ENCODE results near the gene MGAT5B.

Gene MGAT5B

GRCh38 chr17:76868176-76868668 lies at the start of gene MGAT5B:
MGAT5B (plus strand) TSS chr17:76868404; CDS start chr17:76869030, 626 bp downstream.
- TF ChIP-seq CTCF (IDR thresholded peaks at IDR 0.05; ENCODE audit: extremely low read depth, missing control alignments), result peak; percentile 99

GRCh38 chr17:76820039-76820438 lies 48.2 kb upstream of the MGAT5B start:
- no peak for TF ChIP-seq CTCF (IDR thresholded peaks at IDR 0.05; ENCODE audit: extremely low read depth, missing control alignments)
- DNase-seq (ENCODE audit: low spot score), result no peak

More at GRCh38 chr17:76868176-76868668, at the start of gene MGAT5B:
- peak; percentile 97 for DNase-seq (ENCODE audit: low spot score)

GRCh38 chr17:76820561-76820960 lies 47.6 kb upstream of the MGAT5B start:
- TF ChIP-seq CTCF (IDR thresholded peaks at IDR 0.05; ENCODE audit: extremely low read depth, missing control alignments), result no peak
- DNase-seq (ENCODE audit: low spot score), result no peak

GRCh38 chr17:76822184-76822778 lies 45.9 kb upstream of the MGAT5B start:
- no peak for DNase-seq (ENCODE audit: low spot score)
- no peak for TF ChIP-seq CTCF (IDR thresholded peaks at IDR 0.05; ENCODE audit: extremely low read depth, missing control alignments)

- no peak for TF ChIP-seq CTCF (IDR thresholded peaks at IDR 0.05; ENCODE audit: extremely low read depth, missing control alignments)
- DNase-seq (ENCODE audit: low spot score), result no peak
Measured at GRCh38 chr17:76824093-76824492, 44.1 kb upstream of the MGAT5B start.

GRCh38 chr17:76826330-76827068 lies 41.7 kb upstream of the MGAT5B start:
- DNase-seq (ENCODE audit: low spot score), result no peak
- TF ChIP-seq CTCF (IDR thresholded peaks at IDR 0.05; ENCODE audit: extremely low read depth, missing control alignments), result no peak

GRCh38 chr17:76827736-76828135 lies 40.5 kb upstream of the MGAT5B start:
- DNase-seq (ENCODE audit: low spot score), result no peak
- TF ChIP-seq CTCF (IDR thresholded peaks at IDR 0.05; ENCODE audit: extremely low read depth, missing control alignments), result no peak
